GM10266 (cell line): Measurements from ENCODE around the gene ZNF70.

Experiments
- DNase-seq: peaks from one replicate; pipeline ENCODE4 v3.0.0; 2012; ENCODE audit errors: extremely low spot score
- TF ChIP-seq, protein P1 (sequence below): IDR thresholded peaks from 2 replicates; pipeline ENCODE4 v1.5.1; 2012; ENCODE audit warnings: mild to moderate bottlenecking, low read depth; ENCODE audit not compliant: control insufficient read depth, insufficient read depth; ENCODE audit errors: missing control alignments

The ZNF70 gene

GRCh38 chr22:23779731-23780130 lies 28.8 kb upstream of the ZNF70 start:
- no peak for DNase-seq
- TF ChIP-seq, protein P1, sequence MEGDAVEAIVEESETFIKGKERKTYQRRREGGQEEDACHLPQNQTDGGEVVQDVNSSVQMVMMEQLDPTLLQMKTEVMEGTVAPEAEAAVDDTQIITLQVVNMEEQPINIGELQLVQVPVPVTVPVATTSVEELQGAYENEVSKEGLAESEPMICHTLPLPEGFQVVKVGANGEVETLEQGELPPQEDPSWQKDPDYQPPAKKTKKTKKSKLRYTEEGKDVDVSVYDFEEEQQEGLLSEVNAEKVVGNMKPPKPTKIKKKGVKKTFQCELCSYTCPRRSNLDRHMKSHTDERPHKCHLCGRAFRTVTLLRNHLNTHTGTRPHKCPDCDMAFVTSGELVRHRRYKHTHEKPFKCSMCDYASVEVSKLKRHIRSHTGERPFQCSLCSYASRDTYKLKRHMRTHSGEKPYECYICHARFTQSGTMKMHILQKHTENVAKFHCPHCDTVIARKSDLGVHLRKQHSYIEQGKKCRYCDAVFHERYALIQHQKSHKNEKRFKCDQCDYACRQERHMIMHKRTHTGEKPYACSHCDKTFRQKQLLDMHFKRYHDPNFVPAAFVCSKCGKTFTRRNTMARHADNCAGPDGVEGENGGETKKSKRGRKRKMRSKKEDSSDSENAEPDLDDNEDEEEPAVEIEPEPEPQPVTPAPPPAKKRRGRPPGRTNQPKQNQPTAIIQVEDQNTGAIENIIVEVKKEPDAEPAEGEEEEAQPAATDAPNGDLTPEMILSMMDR = no peak

DNA sequence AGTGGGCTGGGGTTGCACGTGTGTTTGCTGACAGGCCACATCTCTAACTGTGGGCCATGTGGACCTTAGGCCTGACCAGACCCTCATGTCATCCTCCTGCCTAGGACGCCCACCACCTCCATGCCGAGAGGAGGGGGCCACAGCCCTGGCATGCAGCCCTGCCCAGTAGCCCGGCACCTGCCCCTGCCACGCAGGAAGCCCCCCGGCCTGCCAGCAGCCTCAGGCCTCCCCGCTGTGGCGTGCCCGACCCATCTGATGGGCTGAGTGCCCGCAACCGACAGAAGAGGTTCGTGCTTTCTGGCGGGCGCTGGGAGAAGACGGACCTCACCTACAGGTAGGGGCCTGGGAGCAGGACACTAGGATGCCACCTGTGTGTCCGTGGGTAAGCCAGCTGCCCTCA lies 28.2 kb upstream of the ZNF70 start:
- TF ChIP-seq, protein P1 = no peak
- DNase-seq = no peak

- TF ChIP-seq, protein P1 = no peak
- DNase-seq = no peak
Observed at GRCh38 chr22:23778577-23778900, 27.6 kb upstream of the ZNF70 start.

DNA sequence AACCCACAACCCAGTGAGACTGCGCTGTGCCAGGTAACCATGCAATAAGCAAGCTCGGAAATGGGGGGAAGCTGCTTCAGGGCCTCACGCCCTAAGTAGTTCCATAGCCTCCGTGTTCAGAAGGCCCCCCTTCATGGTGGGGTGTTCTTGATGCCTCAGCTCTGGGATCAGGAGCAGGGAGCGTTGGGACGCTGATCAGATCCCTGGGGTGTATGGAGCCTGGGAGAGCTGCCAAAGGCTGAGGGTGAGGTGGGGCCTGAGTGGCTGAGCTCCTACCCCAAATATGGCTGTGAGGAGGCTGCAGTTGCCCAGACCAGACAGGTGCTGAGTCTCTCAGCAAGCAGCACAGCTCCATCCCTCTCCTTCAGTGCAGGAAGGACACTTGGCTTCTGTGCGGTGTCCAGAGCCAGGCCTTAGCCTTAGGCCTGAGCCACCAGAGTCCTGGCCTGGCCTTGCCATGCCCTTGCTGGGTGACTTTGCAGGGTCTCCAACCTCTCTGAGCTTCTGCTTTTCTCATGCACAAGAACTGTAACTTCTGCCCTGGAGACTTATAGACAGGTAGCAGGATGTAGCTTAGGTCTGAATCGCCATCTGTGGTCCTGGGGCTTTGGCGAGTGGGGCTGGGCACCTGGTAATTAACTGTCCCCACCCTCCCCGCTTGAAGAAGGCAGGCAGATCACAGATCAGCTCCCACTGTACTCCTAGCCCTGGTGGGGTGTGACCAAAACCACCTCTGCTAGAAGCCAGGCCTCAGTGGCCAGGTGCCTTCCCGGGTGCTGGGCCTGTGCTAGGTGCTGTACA lies 27.1 kb upstream of the ZNF70 start:
- DNase-seq = no peak
- TF ChIP-seq, protein P1 = no peak

- DNase-seq = no peak
- TF ChIP-seq, protein P1 = no peak
Observed at GRCh38 chr22:23775779-23776375, 25.0 kb upstream of the ZNF70 start.

GRCh38 chr22:23774922-23775436 lies 24.1 kb upstream of the ZNF70 start:
- TF ChIP-seq, protein P1 = no peak
- DNase-seq = no peak
